ENCODE measurements around the gene ATRN.
A peak's percentile ranks its signal among the peaks of the same experiment; 100 is the strongest.

ATRN gene

DNA sequence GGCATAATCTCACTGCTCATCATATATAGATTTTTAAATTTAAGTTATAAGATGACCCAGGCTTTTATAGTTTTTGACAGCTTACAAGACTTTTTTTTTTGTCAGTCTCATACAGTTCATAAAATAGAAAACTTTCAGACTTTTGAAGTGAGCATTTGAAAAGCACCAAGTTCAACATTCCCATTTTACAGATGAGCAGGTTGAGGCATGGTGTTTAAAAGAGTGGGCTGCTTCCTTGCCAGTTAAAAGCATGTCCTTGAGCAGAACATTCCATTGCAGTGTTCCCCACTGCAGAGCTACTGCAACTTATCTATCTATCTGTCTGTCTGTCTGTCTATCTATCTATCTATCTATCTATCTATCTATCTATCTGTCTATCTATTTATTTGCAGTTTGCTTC is 105.5 kb downstream of the ATRN start:
- Histone ChIP-seq H3K9me3 (ENCODE audit: insufficient read depth, low read depth, low read length) (no peaks in the 10 kb centered on the region), H3F3A (ENCODE audit: low read depth) (no peaks in the 10 kb centered on the region), H2AFZ (ENCODE audit: low read length) (no peak overlapping the region), H3K4me1 (ENCODE audit: insufficient read depth, low read length, poor library complexity, severe bottlenecking) (no peaks in the 10 kb centered on the region), H3K36me3 (ENCODE audit: insufficient read depth, low read length) (peaks cover 53% of the 10 kb centered on the region; the same call in 1 of the 2 replicates), H3K9ac (ENCODE audit: low read depth, low read length, poor library complexity, severe bottlenecking) (no peak overlapping the region), H3K4me2 (ENCODE audit: low read depth, low read length, poor library complexity, severe bottlenecking) (no peak overlapping the region), H3K4me3 (ENCODE audit: low read length, poor library complexity, severe bottlenecking) (no peak overlapping the region), H3K79me2 (ENCODE audit: insufficient read depth, low read length) (no peaks in the 10 kb centered on the region), H3K9me2 (replicated peaks; ENCODE audit: low read depth, low read length) (no peaks in the 10 kb centered on the region), H3K27me3 (ENCODE audit: insufficient read depth, low read length, poor library complexity, severe bottlenecking) (no peaks in the 10 kb centered on the region), H4K20me1 (ENCODE audit: insufficient read depth, low read length, poor library complexity, severe bottlenecking) (no peaks in the 10 kb centered on the region)
- TF ChIP-seq EZH2phosphoT487 (IDR thresholded peaks at IDR 0.05; ENCODE audit: borderline replicate concordance): no peak
- TF ChIP-seq, protein P1, sequence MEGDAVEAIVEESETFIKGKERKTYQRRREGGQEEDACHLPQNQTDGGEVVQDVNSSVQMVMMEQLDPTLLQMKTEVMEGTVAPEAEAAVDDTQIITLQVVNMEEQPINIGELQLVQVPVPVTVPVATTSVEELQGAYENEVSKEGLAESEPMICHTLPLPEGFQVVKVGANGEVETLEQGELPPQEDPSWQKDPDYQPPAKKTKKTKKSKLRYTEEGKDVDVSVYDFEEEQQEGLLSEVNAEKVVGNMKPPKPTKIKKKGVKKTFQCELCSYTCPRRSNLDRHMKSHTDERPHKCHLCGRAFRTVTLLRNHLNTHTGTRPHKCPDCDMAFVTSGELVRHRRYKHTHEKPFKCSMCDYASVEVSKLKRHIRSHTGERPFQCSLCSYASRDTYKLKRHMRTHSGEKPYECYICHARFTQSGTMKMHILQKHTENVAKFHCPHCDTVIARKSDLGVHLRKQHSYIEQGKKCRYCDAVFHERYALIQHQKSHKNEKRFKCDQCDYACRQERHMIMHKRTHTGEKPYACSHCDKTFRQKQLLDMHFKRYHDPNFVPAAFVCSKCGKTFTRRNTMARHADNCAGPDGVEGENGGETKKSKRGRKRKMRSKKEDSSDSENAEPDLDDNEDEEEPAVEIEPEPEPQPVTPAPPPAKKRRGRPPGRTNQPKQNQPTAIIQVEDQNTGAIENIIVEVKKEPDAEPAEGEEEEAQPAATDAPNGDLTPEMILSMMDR (conservative IDR thresholded peaks at IDR 0.05; ENCODE audit: low read length): no peak

DNA sequence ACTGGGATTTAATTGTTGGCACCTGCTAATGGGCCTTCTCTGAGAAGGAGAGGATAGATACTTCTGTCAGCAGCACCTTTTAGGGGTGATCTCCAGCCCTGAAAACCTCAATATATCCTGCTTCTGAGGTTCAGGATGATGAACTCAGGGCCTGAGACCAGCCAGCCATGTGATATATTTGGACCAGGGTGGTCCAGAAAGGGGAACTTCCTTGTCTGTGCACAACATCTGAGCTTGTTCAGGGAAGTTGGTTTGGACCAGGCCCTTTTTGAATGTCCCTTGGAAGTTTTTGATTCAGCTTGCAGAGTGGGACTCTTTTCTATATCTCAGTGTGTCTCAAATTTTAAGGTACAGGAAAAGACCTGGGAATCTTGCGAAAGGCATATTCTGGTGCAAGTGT is 106.5 kb downstream of the ATRN start:
- Histone ChIP-seq H3K9me3 (ENCODE audit: insufficient read depth, low read depth, low read length) (no peaks in the 10 kb centered on the region), H3K4me1 (ENCODE audit: insufficient read depth, low read length, poor library complexity, severe bottlenecking) (no peaks in the 10 kb centered on the region), H3K4me3 (ENCODE audit: low read length, poor library complexity, severe bottlenecking) (no peak overlapping the region), H4K20me1 (ENCODE audit: insufficient read depth, low read length, poor library complexity, severe bottlenecking) (no peaks in the 10 kb centered on the region), H3K79me2 (ENCODE audit: insufficient read depth, low read length) (no peaks in the 10 kb centered on the region), H3K27me3 (ENCODE audit: insufficient read depth, low read length, poor library complexity, severe bottlenecking) (no peaks in the 10 kb centered on the region), H2AFZ (ENCODE audit: low read length) (no peak overlapping the region), H3K4me2 (ENCODE audit: low read depth, low read length, poor library complexity, severe bottlenecking) (no peak overlapping the region), H3K9me2 (replicated peaks; ENCODE audit: low read depth, low read length) (no peaks in the 10 kb centered on the region), H3F3A (ENCODE audit: low read depth) (no peaks in the 10 kb centered on the region), H3K9ac (ENCODE audit: low read depth, low read length, poor library complexity, severe bottlenecking) (no peak overlapping the region), H3K36me3 (ENCODE audit: insufficient read depth, low read length) (peaks cover 58% of the 10 kb centered on the region; the same call in 1 of the 2 replicates)
- TF ChIP-seq, protein P1 (conservative IDR thresholded peaks at IDR 0.05; ENCODE audit: low read length): no peak
- TF ChIP-seq EZH2phosphoT487 (IDR thresholded peaks at IDR 0.05; ENCODE audit: borderline replicate concordance): no peak

DNA sequence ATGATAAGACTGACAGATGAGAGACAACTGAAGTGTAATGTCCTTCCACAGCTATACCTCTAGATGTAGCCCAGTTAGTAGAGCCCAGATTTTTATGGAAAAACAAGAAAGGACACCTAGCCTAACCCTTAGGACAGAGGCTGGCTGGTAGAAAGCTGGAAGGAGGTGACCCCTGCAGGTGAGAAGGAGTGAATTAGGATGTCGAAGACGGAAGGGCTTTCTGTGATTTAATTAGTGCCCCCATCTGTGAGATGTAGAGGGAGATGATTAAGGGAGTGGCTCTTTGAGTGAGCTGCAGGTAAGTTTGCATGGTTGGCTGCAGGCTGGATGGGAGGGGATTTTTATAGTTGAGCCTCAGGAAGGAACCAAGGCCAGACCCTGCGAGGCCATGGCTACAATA is 109.6 kb downstream of the ATRN start:
- no peaks in the 10 kb centered on the region for H3F3A ChIP-seq (ENCODE audit: low read depth)
- no peaks in the 10 kb centered on the region for H3K9me3 ChIP-seq (ENCODE audit: insufficient read depth, low read depth, low read length)
- H3K9ac ChIP-seq (ENCODE audit: low read depth, low read length, poor library complexity, severe bottlenecking): no peak overlapping the region
- H4K20me1 ChIP-seq (ENCODE audit: insufficient read depth, low read length, poor library complexity, severe bottlenecking): no peaks in the 10 kb centered on the region
- H3K27me3 ChIP-seq (ENCODE audit: insufficient read depth, low read length, poor library complexity, severe bottlenecking): no peaks in the 10 kb centered on the region
- H3K4me2 ChIP-seq (ENCODE audit: low read depth, low read length, poor library complexity, severe bottlenecking): no peak overlapping the region
- H3K36me3 ChIP-seq (ENCODE audit: insufficient read depth, low read length): peaks cover 64% of the 10 kb centered on the region; the same call in 1 of the 2 replicates
- H2AFZ ChIP-seq (ENCODE audit: low read length): no peak overlapping the region
- no peak overlapping the region for H3K4me3 ChIP-seq (ENCODE audit: low read length, poor library complexity, severe bottlenecking)
- no peaks in the 10 kb centered on the region for H3K4me1 ChIP-seq (ENCODE audit: insufficient read depth, low read length, poor library complexity, severe bottlenecking)
- TF ChIP-seq EZH2phosphoT487 (IDR thresholded peaks at IDR 0.05; ENCODE audit: borderline replicate concordance): no peak
- TF ChIP-seq, protein P1 (conservative IDR thresholded peaks at IDR 0.05; ENCODE audit: low read length): peak; percentile 22; the same call in 1 of the 2 replicates
- no peaks in the 10 kb centered on the region for H3K79me2 ChIP-seq (ENCODE audit: insufficient read depth, low read length)
- H3K9me2 ChIP-seq (replicated peaks; ENCODE audit: low read depth, low read length): no peaks in the 10 kb centered on the region

All from Loucy (cell line).